Ecto neural progenitor cell (in vitro differentiated cells): ENCODE results near the gene NNMT.

Experiments used
- DNase-seq: peaks from one replicate; pipeline ENCODE4 v3.0.0-alpha.2; 2018; ENCODE audit warnings: low spot score

NNMT gene

DNA sequence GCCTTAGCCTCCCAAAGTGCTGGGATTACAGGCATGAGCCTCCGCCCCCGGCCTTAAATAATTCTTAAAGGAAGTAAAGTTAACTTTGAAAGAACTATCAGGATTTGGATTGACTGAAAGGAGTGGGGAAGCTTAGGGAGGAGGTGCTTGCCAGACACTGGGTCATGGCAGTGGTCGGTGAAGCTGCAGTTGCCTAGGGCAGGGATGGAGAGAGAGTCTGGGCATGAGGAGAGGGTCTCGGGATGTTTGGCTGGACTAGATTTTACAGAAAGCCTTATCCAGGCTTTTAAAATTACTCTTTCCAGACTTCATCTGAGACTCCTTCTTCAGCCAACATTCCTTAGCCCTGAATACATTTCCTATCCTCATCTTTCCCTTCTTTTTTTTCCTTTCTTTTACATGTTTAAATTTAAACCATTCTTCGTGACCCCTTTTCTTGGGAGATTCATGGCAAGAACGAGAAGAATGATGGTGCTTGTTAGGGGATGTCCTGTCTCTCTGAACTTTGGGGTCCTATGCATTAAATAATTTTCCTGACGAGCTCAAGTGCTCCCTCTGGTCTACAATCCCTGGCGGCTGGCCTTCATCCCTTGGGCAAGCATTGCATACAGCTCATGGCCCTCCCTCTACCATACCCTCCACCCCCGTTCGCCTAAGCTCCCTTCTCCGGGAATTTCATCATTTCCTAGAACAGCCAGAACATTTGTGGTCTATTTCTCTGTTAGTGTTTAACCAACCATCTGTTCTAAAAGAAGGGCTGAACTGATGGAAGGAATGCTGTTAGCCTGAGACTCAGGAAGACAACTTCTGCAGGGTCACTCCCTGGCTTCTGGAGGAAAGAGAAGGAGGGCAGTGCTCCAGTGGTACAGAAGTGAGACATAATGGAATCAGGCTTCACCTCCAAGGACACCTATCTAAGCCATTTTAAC, at the start of gene NNMT:
NNMT (plus strand) TSS at position 724 of the 929 bp plus-strand sequence; CDS start at position 882, 158 bp downstream.
- no peak for DNase-seq

DNA sequence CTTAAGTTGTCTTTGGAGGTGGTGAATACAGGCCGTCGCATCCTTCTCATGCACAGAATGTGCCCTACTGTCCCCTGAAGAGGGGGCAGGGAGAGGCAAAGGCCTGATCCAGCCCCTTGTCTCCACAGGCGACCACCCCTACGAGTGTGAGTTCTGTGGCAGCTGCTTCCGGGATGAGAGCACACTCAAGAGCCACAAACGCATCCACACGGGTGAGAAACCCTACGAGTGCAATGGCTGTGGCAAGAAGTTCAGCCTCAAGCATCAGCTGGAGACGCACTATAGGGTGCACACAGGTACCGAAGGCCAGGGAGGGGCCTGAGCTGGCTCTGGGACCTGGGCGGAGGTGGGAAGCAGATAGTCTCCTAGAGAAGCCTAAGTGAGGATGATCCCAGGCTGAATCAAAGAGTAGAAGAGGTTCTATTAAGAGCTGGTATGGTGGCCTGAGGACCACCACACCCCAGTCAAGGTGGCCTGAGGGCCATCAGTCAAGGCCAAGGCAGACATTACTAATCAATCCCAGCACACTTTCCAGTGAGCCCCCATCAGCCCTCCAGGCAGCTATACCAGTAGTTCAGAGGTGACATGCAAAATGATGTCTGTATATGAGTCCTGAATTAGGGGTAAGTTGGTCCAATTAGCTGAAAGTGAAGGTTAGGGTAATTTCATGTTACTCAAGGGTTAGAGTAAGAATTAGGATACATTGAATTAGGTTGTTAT, 49.0 kb upstream of the NNMT start:
- no peak for DNase-seq

DNA sequence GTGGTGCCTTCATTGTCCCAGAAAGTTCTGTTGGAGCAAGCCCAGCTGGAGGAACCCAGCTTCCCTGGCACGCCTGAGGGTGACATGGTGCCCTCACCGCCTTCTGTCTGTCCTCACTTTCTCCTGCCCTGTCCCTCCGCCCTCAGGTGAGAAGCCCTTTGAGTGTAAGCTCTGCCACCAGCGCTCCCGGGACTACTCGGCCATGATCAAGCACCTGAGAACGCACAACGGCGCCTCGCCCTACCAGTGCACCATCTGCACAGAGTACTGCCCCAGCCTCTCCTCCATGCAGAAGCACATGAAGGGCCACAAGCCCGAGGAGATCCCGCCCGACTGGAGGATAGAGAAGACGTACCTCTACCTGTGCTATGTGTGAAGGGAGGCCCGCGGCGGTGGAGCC, 46.0 kb upstream of the NNMT start:
- DNase-seq, result no peak

DNA sequence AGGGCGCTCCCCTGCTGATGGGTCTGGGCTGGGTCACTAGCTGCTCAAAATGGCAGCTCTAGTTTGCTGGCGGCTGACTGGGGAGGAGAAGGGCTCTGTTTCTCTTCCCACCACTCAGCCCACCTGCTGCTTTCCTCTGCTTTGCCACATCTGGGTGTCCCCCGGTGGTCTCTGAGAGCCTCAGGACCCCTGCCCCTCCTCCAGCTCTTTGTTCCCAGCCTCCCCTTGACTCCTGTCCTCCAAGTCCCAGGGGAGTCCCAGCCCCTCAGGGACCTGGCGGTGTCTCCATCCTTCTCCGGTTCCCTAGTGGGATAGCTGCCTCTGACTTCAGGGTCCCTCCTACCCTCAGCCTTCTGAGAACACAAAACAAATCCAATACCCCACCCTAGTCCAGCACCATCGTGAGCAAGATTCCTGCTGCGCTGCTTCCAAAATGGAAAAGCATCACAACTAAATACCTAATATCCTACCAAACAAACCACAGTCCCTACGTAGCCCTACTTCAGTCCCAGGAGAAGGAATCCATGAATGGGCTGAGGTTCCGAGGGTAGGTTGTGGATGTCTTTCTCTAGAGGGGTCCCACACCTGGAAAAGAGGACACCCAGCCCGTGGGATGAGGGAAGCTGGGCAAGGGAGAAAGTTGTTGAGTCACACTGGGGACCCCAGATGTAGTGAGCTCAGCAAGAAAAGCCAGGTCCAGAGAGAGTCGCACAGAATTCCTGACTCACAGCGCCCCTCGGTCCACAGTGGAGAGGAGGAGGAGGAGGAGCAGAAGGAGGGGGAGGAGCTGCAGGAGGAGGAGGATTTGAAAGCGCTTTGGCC, 45.0 kb upstream of the NNMT start:
- no peak for DNase-seq

DNA sequence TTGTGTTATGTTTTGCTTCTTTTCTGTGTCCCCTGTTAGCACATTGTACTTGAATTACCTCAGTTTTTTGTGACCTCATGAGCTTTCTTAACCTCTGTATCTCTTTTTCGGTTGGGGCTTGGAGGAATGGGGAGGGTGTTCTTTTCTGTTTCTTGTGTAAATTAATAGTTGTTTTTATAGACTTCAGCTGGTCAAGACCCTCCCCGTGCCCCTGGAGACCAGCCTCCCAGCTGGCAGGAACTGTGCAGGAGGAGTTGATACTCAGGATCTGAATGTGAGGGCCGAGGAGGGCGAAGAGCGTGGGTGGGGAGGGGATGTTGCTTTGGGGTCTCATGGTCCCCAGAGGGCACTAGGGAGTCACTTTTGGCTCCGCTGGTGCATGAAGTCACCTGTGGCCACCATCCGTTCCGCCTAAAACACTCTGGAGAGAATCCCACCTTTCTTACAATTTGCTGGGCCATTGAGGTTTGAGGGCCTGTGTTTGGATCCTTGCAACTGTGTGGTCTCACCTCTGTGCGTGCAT, 44.3 kb upstream of the NNMT start:
- DNase-seq, result no peak

DNA sequence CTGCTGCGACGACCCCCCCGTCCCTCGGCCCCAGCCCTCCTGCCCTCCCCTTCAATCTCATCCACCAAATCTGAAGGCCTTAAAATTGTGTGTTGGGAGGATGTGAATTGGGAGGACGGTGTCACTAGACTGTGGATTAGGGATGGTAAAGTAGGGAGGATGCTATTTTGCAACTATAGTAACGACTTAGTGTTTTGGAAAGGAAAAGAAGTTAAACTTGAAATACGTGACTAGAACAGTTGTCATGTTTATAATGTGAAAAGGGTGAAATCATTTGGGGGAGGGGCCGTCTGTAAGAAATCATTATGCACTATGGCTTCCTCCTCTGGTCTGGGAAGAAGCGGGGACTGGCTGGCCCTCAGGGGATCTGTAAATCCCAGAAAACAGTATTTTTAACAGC, 43.4 kb upstream of the NNMT start:
- no peak for DNase-seq

DNA sequence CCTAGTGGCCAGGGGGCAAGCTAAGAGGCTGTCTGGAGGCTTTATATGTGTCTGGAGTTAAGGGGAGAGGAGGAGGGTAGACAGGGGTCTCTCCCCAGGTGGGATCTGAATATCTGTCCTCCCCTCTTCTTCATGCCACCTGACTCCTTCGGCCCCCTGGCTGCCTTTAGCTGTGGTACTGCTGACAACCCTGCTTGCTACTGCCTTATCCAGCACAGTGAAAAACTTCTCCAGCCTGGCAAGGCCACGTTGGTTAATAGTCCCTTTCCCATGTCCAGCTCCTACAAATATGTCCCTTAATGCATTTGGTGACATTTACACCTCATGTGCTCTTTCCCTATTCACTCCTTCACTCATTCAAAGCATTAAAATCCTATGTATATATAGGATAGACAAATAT, 42.4 kb upstream of the NNMT start:
- no peak for DNase-seq

DNA sequence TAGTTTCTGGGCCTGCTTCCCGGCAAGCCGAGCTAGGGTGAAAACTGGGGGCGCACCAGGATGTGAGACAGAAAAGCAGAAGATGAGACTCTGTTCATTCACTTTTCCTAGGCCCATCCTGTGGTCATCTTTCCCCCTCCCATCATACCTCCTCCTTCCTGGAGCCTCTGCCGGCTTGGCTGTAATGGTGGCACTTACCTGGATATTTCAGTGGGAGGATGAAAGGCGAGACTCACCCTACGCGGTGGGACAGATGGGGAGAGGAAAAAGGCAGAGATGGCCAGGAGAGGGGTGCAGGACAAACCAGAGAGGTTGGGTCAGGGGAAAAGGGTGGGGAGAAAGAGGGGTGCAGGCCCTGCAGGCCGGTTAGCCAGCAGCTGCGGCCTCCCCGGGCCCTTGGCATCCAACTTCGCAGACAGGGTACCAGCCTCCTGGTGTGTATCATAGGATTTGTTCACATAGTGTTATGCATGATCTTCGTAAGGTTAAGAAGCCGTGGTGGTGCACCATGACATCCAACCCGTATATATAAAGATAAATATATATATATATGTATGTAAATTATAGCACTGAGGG, 41.5 kb upstream of the NNMT start:
- no peak for DNase-seq

DNA sequence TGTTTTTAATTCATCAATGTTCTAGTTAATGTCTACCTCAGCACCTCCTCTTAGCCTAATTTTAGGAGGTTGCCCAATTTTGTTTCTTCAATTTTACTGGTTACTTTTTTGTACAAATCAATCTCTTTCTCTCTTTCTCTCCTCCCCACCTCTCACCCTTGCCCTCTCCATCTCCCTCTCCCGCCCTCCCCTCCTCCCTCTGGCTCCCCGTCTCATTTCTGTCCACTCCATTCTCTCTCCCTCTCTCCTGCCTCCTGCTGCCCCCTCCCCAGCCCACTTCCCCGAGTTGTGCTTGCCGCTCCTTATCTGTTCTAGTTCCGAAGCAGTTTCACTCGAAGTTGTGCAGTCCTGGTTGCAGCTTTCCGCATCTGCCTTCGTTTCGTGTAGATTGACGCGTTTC, 40.9 kb upstream of the NNMT start:
- DNase-seq, result no peak

DNA sequence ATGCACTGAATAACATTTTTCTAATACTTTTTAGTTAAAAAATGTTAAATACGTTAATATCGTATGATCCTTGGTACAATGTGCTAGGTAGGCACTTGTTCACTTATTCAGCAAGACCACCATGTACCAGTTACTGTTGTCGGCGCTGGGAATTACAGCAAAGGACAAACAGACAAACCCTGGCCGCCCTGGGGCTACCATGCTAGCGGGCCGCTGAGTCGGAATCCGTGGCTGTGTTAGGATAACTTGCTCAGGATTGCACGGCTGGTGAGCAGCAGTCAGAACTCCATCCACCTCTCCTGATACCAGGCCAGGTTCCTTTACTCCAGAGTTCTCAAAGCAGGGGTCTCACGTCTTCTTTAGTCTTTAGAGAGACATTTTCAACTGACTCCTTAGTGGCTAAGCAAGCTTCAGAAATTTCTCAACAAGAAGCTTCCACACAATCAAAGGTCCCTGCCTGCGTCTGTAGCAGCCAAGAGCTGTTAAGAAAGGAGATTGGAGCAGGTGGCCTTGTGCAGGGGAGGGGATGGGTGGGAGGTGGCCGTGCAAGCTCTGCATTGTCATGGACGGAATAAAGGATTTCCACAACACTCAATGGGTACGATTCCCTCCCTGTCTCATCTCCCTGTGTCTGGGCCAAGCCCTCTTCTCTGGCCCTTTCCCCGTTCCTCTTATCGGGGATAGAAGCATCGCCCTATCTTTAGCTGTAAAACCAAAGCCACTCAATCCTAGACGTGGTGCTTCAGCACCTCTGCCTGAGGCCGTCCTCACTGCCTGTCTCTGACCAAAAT, 39.8 kb upstream of the NNMT start:
- DNase-seq, result no peak

DNA sequence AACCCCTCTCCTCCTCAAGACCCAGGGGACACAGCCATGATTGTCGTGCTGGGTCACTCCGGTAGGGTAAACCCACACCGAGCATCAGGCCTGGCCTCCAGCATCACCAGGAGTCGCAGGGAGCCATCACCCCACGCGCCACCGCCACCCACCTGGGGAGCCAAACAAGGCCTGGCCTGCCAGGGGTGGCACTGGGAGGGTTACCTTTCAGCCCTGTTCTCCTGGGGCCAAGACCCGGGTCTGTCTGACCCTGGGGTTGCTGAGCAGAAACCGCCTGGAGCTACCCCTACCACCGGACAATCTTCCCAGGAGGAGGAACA, 39.3 kb upstream of the NNMT start:
- no peak for DNase-seq

DNA sequence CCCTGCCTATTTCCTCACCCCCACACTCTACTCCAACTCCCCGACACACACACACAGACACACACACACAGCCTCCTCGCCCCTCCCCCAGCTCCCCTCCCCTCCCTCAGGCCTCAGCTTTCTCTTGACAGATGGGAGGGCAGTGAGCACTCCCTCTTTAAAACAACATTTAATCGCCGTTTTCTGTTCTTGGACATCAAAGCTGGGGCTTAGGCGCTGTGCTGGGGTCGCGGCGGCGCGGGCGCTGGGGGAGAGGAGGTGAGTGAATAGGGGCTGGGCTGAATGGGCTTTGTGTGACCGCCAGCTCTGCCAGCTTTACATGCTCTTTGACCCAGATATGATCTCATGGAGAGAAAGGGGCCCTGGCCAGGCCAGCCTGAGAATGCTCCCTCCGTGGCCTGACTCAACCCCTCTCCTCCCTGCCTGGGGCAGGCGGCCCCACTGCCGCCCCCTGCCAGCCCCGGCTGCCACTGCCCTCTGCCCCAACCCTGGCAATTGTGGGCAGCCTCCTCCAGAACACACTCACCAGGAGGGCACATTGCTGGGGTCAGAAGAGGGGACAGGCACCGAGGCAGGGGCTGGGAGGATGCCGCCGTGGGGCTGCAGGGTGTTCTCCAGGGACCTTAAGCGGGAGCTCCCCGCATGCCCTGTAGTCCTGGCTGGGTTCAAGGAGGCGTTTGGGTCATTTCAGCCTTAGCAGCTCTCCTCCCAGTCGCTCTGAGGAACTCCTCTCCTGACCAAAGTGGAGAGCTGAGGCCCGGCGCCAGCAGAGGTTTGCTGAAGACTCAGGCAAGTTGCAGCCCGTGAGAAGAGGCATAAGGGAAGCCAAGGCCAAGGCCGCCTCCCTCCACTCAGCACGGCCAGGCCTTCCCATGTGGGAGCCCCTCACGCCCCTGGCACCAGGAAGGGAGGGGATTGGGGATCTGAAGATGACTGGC, 38.3 kb upstream of the NNMT start:
- DNase-seq, result peak; percentile 90

DNA sequence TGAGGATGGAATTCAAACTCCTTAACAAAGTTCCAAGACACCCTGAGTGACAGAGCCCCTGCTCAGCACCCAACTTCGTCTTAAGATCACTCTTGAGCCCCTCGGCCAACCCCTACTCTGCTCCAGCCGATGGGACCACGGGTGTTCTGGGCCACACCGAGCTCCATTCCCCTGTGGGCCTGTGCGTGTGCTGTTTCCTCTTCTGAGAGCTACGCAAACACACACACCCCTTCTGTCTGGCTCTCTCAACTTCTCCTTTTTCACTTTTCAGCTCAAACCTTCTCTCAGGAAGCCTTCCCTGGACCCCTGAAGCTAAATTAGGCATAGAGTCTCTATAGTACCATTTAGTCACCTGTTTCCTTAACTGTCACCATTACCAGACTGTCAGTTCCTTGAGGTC, 37.5 kb upstream of the NNMT start:
- no peak for DNase-seq

DNA sequence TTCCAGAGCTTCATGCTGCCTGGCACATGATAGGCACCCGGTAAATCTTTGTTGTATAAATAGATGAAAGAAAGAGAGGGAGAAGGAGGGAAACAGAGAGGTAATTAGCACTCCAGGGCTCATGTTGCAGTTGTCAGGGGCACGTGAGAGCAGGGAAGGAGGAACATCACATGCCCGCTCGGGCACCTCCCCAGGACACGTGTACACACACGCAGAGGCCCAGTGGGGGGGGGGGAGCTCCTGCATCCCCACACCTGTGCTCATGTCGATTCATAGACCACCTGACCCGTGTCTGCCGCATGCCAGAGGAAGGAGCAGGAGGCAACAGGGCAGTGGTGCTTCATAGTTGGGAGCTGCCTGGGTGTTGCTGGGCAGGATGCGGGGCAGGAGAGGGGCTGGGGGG, 37.1 kb upstream of the NNMT start:
- no peak for DNase-seq

DNA sequence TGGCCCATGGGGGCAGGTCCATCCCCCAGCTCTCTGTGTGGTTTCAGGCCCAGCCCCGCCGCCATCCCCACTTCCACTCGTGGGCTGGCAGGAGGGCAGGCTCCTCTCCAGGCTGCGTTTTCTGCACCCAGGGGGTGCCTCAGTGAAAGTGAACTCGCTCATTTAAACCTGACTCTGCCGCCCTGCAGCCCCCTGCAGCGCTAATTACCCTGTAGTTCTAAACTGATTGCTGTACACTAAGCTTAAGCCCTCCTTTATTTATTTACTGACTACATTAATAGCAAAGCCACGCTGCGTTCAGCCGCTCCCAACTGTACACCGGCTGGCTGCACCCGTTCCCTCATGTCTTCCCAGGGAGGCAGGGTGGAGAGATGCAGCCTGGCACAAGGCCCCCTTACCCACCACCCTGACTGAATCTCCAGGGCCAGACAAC, 36.6 kb upstream of the NNMT start:
- DNase-seq, result no peak

DNA sequence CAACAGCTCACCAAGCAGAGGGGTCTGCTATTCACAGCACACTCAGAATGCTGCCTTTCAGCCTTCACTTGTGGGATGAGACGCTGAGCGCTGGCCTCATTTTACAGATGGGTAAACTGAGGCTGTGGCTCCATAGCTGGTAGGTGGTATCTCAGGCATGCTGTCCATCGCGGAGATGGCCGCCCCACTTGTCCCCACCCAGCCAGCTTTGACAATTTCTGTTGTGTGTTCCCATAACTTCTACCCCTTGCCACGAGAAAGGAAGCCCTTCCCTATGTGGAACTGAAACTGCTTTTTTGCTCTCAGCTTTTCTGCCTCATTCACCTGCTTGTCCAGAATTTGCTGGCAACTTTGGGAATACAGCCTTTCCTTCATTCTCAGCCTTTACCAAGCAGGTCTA, 36.1 kb upstream of the NNMT start:
- no peak for DNase-seq

DNA sequence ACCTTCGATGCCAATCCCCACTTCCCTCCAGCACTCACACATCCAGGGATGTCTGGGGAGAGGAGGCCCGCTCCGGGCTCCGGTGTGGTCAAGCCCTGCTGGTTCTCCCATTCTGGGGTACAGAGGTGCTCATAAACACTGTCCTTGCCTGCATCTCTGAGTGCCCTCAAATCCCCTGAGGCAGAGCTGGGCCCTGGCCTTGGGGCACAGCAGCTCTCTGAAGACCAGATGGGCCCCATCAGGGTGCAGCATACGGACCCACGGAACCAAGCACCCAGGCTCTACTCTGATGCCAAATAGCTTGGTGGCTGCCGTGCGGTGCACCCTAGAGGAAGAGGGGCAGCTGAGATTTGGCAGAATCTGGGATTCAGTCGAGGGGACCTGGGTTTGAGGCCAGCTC, 35.7 kb upstream of the NNMT start:
- DNase-seq, result no peak

DNA sequence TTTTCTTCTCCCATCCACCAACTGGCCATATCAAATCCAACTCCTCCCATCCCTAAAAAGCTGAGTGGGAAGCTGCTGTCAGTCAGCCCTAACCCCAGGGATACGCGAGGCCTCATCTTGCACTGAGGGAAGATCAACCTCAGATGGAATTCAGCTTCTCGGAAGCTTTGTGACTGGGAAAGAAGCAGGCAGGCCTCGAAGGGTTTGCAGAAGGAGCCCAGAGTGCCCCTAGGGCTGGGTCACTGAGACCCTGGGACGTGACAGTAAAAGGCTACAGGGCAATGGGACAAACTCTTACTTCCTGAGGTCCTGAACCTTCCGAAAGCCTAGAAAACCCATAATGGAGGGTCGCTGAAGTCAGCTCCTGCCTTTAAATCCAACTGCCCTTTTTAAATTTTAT, 34.4 kb upstream of the NNMT start:
- DNase-seq, result no peak

DNA sequence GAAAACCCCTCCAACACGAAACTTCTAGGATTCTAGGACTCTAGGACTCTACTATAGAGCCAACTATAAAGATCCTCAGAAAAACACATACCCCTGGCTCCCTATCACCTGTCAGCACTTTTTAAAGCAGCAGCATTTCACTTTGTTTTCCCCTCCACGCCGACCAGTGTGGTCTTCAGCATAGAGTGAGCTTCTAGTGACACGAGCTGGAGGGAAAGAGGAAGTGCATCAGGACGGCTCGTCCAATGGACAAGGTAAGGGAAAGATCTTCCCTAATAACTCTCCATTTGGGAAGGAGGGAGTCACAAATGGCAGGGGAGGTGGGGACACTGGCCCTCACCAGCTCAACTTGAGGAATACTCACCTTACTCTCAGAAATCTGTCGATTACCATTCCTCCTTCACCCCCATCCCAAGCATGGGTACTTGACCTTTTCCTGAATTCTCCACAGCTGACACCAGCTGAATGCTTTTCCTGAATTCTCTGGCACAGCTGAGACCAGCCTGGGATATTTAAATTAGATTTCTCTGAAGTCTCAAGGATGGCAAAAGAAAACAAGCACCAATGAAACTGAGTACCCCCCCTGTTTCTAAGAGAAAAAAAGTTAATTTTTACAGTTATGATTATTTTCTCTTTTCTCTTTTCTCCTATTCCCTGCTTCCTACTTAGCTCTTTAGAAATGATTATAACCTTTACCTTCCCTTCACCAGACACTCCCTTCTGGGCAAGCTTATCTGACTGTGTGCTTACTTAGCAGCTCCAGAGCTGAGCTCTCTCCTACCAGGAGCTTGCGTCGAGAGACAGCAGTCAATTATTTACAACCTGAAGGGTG, 33.3 kb upstream of the NNMT start:
- DNase-seq, result no peak
